Chondrocyte (in vitro differentiated cells): Measurements from ENCODE around the gene MORN1. TPM values are rescaled to one million over a fixed set of nuclear protein-coding genes. Genes with fewer than 3 reads are reported as not detected.

ENCODE experiments used
- DNase-seq: peaks from one replicate; pipeline ENCODE4 v3.0.0; 2021; ENCODE audit warnings: mixed read lengths, low spot score
- H3K27ac Mint-ChIP-seq: one replicate; pipeline ENCODE4 v1.8.0; 2021; ENCODE audit warnings: mild to moderate bottlenecking, moderate library complexity, mixed read lengths; ENCODE audit not compliant: unreplicated experiment
- H3K27me3 Mint-ChIP-seq: 2 replicates; pipeline ENCODE4 v1.8.0; 2021; ENCODE audit warnings: low read depth, mixed read lengths
- H3K36me3 Mint-ChIP-seq: 2 replicates; pipeline ENCODE4 v1.8.0; 2021; ENCODE audit warnings: low read depth, mixed read lengths
- H3K4me1 Mint-ChIP-seq: 2 replicates; pipeline ENCODE4 v1.8.0; 2021; ENCODE audit warnings: low read depth, mild to moderate bottlenecking, mixed read lengths
- H3K4me3 Mint-ChIP-seq: one replicate; pipeline ENCODE4 v1.8.0; 2021; ENCODE audit warnings: mild to moderate bottlenecking, moderate library complexity, mixed read lengths; ENCODE audit not compliant: unreplicated experiment
- H3K9me3 Mint-ChIP-seq: 2 replicates; pipeline ENCODE4 v1.8.0; 2021; ENCODE audit warnings: low read depth, mixed read lengths
- total RNA-seq: library from RNA; stranded (reverse); gene quantifications from 3 replicates; pipeline ENCODE4 v1.2.1, GENCODE V29; 2021
- TF ChIP-seq, protein P1 (sequence below): fragments of 200-600 bp; sonication (generic); IDR thresholded peaks from 2 replicates; pipeline ENCODE4 v1.5.0; 2021; ENCODE audit warnings: antibody characterized with exemption, mild to moderate bottlenecking, moderate library complexity

The MORN1 gene
- total RNA-seq, 1 donor from 2014 or later, result 6.7 TPM

GRCh38 chr1:2380816-2381591 is 10.3 kb downstream of the MORN1 start:
- no peaks in the 10 kb centered on the region for H3K36me3 Mint-ChIP-seq
- peak; percentile 82 for DNase-seq
- no peaks in the 10 kb centered on the region for H3K4me1 Mint-ChIP-seq
- no peaks in the 10 kb centered on the region for H3K9me3 Mint-ChIP-seq
- no peak overlapping the region for H3K4me3 Mint-ChIP-seq
- TF ChIP-seq, protein P1, sequence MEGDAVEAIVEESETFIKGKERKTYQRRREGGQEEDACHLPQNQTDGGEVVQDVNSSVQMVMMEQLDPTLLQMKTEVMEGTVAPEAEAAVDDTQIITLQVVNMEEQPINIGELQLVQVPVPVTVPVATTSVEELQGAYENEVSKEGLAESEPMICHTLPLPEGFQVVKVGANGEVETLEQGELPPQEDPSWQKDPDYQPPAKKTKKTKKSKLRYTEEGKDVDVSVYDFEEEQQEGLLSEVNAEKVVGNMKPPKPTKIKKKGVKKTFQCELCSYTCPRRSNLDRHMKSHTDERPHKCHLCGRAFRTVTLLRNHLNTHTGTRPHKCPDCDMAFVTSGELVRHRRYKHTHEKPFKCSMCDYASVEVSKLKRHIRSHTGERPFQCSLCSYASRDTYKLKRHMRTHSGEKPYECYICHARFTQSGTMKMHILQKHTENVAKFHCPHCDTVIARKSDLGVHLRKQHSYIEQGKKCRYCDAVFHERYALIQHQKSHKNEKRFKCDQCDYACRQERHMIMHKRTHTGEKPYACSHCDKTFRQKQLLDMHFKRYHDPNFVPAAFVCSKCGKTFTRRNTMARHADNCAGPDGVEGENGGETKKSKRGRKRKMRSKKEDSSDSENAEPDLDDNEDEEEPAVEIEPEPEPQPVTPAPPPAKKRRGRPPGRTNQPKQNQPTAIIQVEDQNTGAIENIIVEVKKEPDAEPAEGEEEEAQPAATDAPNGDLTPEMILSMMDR, result no peak
- no peaks in the 10 kb centered on the region for H3K27me3 Mint-ChIP-seq
- H3K27ac Mint-ChIP-seq, result no peak overlapping the region

- no peak overlapping the region for H3K4me3 Mint-ChIP-seq
- H3K4me1 Mint-ChIP-seq, result no peaks in the 10 kb centered on the region
- no peaks in the 10 kb centered on the region for H3K27me3 Mint-ChIP-seq
- peak; percentile 88 for DNase-seq
- TF ChIP-seq, protein P1, result no peak
- no peaks in the 10 kb centered on the region for H3K36me3 Mint-ChIP-seq
- H3K9me3 Mint-ChIP-seq, result no peaks in the 10 kb centered on the region
- no peak overlapping the region for H3K27ac Mint-ChIP-seq
Observed at GRCh38 chr1:2379733-2380404, 11.5 kb downstream of the MORN1 start.

DNA sequence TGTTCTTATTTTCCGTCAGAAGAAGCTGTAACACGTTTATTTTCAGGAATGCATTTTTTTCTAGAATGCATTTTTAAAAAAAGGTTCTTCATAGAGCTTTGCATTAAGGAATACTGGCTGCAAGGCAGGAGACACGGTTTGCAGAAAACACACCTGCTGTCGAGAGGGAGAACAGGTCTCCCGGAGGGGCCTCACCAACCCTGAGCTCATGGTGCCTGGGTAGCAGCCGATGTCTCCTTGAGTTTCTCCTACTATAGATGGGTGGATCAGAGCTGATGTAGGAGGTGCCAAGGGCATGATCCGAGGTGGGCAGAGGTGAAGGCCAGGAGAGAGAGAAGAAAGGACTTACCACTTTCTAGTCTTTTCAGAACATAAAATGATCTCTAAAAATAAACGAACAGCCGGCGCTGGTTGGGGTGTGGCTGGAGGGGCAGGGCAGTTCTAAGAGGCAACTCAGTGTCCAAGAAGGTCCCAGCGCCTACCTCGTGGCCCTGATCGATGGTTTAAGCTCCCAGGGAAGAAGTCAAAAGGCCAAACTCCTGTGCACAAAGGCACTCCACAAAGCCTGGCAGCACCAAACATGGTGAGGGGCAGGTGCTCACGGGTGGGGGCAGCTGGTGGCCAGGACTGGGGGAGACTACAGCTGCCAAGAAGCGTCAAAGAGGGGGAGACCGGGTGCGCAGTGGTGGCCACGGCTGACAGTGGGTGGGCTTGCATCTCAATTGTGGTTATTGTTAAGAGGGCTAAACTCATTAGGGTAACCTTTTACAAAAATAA is 12.2 kb downstream of the MORN1 start:
- TF ChIP-seq, protein P1, result no peak
- no peaks in the 10 kb centered on the region for H3K36me3 Mint-ChIP-seq
- no peak overlapping the region for H3K4me3 Mint-ChIP-seq
- H3K4me1 Mint-ChIP-seq, result no peaks in the 10 kb centered on the region
- peak; percentile 47 for DNase-seq
- no peaks in the 10 kb centered on the region for H3K27me3 Mint-ChIP-seq
- no peak overlapping the region for H3K27ac Mint-ChIP-seq
- no peaks in the 10 kb centered on the region for H3K9me3 Mint-ChIP-seq

GRCh38 chr1:2378441-2378851 is 12.9 kb downstream of the MORN1 start:
- no peaks in the 10 kb centered on the region for H3K27me3 Mint-ChIP-seq
- H3K9me3 Mint-ChIP-seq, result no peaks in the 10 kb centered on the region
- peak; percentile 86 for DNase-seq
- H3K36me3 Mint-ChIP-seq, result no peaks in the 10 kb centered on the region
- TF ChIP-seq, protein P1, result no peak
- H3K4me3 Mint-ChIP-seq, result no peak overlapping the region
- H3K27ac Mint-ChIP-seq, result no peak overlapping the region
- no peaks in the 10 kb centered on the region for H3K4me1 Mint-ChIP-seq
